Ecto neural progenitor cell (in vitro differentiated cells): ENCODE data around the gene PGR.
"Not testable (repeated sequence)": the region's sequence is repeated elsewhere in the genome, so short reads cannot be mapped to it uniquely, and the experiment has no call there.

Experiments used
- DNase-seq: peaks from one replicate; pipeline ENCODE4 v3.0.0-alpha.2; 2018; ENCODE audit warnings: low spot score

The PGR gene

DNA sequence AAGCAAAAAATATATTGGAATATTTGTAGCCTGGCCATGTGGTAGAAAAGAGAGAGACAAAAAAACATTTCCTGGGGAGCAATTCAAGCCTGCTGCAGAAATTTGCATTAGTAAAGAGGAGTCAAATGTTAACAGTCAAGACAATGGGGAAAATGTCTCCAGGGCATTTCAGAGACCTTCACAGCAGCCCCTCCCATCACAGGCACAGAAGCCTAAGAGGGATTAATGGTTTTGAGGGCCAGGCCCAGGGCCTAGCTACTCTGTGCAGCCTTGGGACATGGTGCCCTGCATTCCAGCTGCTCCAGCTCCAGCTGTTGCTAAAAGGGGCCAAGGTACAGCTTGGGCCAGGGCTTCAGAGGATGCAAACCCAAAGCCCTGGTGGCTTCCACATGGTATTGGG, 46.8 kb downstream of the PGR start:
- DNase-seq: no peak

DNA sequence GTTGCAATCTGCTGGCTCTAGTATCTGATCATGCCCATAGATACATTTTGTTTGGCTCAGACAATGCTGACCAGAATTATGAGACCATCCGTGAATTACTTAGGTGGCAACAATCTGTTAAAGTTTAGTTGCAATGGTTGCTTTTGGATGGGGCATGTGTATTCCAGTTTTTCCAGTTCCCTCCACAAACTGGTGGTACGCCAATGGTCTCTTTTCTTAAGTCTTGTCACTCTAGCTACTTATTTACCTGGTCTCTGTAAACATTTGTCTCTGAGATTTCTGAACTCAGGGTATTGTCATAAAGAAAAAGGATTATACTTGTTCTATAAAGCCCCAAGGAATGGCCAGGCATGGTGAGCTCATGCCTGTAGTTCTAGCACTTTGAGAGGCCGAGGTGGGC, 65.9 kb downstream of the PGR start:
- DNase-seq: no peak

DNA sequence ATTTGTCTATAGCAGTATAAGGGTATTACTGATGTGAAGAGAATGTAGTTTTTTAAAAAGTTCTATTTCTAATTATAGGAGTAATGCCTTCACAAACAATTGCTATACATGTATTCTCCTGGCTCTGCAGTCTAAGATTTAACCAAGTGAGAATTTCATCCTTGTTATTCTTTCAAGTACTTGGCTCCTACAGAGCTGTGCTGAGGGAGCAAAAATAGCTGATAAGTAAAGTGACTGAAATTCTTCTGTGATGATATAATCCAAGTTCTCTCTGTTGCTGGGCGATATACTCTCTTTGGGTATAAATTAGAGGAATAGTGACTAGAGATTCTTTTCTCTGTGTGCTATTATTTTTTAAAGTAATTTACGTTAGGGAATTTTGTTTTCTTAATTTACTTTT, 68.0 kb downstream of the PGR start:
- no peak for DNase-seq

DNA sequence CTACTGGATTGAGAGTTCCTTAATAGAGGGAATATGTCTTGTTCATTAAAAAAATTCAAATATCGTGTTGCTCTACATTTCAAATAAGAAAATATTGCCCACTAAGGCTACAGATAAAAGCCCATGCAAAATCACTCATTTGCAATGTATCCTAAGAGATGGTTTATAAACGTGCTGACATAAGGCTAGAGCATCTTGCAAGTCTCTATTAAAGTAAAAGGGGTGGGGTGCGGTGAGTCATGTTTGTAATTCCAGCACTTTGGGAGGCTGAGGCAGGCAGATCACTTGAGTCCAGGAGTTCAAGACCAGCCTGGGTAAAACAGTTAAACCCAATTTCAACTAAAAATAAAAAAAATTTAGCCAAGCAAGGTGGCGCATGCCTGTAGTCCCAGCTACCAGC, 70.3 kb downstream of the PGR start:
- DNase-seq: no peak

DNA sequence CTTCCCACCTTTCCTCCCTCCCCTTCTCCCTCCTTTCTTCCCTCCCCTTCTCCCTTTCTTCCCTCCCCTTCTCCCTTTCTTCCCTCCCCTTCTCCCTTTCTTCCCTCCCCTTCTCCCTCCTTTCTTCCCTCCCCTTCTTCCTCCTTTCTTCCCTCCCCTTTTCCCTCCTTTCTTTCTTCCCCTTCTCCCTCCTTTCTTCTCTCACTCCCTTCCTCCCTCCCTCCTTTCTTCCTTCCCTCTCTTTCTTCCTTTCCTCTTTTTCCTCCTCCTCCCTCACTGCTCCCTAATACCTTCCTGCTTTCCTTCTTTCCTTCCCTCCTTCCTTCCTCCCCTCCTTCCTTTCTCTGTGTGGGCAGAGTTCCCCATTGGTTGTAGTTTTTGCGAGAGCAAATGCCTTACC, 76.1 kb downstream of the PGR start:
- no peak for DNase-seq

DNA sequence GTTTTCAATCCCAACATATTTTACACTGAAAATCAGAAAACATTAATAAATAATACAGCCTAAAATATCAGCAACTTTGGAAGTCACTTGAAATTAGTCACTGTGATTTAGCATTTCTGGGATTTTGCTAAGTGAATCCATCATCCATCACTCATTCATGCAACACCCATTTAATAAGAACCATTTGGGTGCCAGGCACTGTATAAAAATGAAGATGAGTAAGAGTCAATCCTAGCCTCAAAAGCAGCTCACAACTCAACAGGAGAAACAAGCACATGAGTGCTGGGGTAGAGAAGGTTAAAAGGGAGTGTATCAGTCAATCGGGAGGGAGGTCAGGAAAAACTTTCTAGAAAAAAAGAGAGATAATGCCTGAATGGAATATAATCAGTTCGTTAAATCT, 77.9 kb downstream of the PGR start:
- no peak for DNase-seq

DNA sequence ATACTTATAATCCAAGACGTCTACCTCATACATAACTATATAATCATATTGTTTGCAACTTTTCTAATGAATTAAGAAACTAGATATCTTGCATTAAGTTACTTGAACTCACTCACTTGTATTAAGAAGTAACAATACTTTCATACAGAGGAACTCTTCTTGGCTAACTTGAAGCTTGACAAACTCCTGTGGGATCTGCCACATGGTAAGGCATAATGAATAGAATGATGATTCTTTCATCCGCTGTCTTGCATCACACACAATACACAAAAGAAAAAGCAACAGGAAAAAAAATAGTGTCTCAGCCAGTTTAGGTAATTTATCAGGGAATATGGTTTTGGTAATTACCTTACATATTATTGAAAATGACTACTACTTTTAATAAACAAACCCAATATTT, 79.8 kb downstream of the PGR start:
- no peak for DNase-seq

DNA sequence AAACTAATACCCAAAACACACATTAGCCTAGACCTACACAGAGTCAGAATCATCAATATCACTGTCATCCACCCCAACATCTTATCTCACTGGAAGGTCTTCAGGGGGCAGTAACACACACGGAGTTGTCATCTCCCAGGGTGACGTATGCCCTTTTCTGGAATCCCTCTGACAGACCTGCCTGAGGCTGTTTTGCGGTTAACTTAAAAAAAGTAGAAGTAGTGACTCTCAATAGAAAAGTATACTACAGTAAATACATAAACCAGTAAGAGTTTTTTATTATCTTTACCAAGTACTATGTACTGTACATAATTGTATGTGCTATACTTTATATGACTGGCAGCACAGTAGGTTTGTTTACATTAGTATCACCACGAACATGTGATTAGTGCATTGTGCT, 80.5 kb downstream of the PGR start:
- no peak for DNase-seq

DNA sequence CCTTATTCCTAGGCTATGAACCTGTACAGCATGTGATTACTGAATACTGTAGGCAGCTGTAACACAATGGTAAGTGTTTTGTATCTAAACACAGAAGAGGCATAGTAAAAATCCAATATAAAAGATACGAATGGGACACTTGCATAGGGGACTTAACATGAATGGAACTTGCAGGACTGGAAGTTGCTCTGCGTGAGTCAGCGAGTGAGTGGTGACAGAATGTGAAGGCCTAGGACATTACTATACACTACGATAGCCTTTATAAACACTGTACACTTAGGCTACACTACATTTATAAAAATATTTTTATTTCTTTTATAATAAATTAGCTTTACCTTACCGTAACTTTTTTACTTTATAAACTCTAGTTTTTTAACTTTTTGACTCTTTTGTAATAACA, 81.1 kb downstream of the PGR start:
- DNase-seq: no peak

DNA sequence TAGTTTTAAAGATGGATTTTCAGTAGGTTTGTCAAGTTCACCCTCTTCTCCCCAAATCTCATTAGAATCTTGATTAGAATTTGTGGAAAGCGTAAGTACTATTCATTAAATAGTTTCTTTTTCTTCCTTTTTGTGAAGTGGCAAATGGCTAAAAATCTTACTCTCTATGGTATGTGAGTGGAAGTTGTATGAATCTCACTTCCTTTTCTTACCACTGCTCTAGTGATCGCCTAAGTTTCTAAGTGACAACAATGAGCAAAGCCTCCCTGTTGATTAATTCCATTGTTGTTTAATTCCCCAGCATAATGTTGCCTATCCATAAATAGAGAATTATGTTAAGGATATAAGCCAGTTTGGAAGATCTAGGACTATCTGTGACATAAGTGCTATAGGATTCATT, 82.7 kb downstream of the PGR start:
- DNase-seq: no peak

DNA sequence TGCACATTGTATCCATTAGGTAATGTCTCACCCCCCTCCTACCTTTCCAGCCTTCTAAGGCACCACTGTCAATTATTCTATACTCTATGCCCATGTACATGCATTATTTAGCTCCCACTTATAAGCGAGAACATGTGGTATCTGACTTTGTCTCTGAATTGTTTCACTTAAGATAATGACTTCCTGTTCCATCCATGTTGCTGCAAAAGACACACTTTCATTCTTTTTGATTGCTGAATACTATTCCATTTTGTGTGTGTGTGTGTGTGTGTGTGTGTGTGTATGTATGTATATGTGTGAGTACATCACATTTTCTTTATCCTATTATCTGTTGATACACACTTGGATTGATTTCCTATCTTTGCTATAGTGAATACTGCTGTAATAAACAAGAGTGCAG, 84.2 kb downstream of the PGR start:
- DNase-seq: no peak

DNA sequence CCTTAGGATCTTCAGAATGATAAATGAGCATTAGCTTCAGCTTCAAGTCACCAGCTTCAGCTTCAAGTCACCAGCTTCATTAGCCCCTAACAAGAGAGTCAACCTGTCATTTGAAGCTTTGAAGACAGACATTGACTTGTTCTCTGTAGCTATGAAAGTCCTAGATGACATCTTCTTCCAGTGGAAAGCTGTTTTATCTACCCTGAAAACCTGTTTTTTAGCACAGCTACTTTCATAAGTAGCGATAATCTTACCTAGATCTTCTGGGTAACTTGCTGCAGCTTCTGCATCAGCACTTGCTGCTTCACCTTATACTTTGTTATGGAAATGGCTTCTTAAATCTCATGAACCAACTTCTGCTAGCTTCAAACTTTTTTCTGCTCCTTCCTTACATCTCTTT, 85.7 kb downstream of the PGR start:
- no peak for DNase-seq

DNA sequence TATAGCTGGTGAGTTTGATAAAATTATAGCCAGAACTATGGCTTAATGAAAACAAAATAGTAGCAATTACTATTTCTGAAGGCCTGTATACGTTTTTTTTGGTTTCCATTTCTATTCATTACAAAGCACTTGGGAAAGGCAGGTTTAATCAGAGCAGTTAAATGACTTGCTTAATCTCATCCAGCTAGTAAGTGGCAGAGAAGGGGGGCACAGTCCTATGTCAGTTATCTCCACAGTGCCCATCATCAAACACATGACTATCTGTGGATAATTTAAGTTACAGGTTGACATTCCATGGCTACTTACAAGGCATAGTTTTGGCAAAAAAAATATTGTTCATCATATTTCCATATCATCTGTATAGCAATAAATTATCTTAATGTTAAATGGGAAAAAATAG, 93.7 kb downstream of the PGR start:
- no peak for DNase-seq

DNA sequence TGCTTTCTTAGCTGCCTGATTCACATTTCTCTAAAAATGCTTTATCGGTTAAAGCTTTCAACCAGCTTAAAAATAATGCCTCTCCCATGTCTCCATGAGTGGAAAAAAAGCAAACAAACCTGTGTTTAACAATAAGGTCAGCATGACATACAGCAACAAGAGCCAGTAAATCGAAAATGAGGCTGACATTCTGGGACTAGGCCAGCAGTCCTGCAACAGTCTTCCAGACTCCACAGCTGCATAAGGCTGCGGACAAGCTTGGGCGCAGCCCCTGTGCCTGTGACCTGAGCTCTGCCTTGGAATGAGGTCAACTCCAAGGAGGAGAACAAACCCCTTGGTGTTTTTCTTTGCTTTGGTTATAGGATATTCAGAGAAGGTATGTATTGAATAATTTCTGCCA, 95.5 kb downstream of the PGR start:
- DNase-seq: no peak

DNA sequence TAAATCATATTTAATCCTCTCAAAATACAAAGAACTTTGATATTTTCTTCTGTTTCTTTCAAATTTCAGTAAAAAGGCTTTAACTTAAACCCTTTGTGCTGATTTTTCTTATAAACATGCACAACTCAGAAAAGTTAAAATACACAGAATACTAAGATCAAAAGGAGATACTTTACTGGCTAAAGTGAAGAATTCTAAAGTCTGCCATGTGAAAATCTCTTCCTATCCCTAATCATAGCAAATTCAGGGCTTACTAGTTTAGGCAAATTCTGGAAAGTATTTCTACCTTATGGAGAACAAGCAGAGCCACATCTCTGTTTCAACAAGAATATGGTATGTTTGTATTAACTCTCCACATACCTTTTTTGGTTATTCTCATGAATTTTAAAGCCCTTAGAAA, 96.6 kb downstream of the PGR start:
- no peak for DNase-seq

DNA sequence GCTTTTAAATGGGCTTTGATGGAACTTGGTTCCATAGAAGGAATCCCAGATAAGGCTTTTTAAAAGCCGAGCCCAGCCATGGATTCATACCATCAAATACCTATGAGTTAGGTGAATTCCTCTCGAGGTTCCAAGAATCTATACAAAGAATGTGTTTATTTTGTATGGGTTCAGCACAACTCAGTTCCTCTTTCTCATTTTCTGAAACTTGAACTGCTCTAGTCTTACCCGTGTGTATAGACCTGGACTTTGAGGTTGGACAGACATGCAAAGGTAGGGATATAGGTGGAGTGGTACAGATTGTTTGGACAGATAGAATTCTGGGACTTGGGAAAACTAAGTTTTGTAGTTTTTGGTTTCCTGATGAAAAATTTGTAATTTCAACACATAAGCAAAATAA, 97.9 kb downstream of the PGR start:
- DNase-seq: no peak

DNA sequence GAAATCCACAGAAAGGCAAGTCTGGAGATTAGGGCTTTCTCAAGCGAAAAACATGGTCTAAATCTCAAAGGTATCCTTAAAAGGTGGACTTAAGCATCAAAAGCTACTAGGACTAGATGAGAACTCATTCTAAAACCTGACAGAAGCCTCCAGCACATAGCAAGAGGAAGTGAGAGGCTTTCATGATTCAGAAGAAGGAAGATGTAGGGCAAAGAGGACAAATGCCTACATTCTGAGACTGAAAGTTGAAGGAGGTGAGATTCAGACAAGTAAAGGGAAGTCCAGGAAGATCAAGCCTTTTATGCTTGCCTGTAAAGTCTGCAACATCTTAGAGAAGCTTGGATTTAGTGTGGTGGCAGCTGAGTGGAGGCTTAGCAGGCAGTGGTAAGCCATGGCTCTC, 98.9 kb downstream of the PGR start:
- no peak for DNase-seq

DNA sequence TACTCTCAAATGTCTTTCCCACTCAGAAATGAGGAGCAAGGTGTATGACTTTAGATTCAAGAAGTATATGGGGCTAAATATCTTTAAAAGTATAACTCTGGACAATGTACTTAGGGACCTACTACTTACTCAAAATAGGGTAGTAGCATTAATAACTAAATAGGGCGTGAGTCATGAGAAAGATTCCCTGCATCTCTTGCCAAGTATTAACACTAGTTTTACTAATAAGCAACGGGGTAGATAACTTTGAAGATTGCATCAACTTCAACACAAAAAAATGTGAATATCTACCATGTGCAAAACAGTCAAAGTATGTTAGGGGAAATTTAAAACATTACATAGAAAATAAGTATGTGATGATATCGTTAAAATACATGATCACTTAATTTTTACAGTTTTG, 99.6 kb downstream of the PGR start:
- no peak for DNase-seq

DNA sequence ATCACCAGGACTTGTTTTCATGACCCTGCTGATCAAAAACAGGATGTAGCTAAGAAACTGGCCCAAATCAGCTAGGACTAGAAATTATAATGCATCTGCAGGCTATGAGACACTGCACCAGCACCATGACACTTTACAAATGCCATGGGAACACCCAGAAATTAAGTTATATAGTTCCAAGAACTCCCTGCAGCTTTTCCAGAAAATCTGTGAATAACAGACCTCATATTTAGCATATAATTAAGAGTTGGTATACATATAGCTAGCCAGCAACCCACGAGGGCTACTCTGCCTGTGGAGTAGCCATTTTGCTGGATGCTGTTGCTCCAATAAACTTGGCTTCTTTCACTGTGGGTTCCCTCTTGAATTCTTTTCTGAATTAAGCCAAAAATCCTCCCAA, 101.0 kb downstream of the PGR start:
- no peak for DNase-seq

DNA sequence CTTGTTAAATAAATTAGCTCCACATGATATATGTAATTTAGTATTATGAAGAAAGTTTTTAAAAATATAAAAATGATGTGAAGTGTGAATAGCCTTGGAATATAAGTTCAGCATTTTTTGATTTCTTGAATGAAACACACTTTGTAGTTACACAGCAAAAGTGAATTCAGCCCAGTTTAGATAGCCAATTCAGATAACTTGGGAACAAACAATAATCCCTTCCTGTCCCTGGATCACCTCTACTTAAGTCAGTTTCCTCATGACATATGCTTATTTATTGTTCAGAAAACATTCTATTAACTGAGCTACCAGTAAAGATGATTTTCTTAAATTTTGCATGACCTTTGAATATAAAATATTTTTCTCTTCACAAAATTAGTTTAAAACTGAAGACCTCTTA, 107.4 kb downstream of the PGR start:
- no peak for DNase-seq

DNA sequence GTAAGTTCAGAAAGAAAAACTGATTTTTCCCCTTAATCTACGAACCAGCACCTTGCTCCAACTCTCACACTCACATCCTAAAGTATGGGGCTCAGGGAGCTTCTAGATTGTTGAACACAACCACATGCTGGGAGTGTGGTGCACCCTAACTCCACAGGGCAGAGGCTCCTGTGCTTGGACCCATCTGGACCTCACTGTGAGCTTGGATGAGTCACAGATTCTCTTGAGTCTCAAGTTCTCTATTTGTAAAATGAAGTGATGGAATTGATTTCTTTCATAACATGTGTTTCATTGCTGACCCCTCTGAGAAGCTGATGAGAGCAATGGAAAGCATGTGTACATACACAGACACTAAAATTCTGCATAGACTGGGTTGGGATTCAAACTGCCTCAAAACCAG, 109.7 kb downstream of the PGR start:
- DNase-seq: no peak

DNA sequence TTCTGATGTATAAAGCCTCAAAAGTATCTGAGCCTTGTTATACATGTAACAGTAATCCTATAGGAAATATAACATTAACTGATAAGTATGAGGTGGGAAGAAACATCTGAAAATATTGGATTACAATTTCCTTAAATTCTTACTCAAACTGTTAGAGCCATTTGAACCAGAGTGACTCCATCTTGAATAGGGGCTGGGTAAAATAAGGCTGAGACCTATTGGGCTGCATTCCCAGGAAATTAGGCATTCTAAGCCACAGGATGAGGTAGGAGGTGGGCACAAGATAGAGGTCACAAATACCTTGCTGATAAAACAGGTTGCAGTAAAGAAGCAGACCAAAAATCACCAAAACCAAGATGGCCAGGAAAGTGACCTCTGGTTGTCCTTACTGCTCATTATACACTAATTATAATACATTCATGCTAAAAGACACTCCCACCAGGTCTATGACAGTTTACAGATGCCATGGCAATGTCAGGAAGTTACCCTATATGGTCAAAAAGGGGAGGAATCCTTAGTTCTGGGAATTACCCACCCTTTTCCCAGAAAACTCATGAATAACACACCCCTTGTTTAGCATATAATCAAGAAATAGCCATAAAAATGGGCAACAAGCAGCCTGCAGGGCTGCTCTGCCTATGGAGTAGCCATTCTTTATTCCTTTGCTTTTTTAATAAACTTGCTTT, 114.9 kb downstream of the PGR start:
- DNase-seq: no peak

DNA sequence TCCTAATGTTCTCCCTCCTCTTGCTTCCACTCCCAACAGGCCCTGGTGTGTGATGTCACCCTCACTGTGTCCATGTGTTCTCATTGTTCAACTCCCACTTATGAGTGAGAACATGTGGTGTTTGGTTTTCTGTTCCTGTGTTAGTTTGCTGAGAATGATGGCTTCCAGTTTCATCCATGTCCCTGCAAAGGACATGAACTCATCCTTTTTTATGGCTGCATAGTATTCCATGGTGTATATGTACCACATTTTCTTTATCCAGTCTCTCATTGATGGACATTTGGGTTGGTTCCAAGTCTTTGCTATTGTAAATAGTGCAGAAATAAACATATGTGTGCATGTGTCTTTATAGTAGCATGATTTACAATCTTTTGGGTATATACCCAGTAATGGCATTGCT, 115.9 kb downstream of the PGR start:
- not testable (repeated sequence) for DNase-seq

DNA sequence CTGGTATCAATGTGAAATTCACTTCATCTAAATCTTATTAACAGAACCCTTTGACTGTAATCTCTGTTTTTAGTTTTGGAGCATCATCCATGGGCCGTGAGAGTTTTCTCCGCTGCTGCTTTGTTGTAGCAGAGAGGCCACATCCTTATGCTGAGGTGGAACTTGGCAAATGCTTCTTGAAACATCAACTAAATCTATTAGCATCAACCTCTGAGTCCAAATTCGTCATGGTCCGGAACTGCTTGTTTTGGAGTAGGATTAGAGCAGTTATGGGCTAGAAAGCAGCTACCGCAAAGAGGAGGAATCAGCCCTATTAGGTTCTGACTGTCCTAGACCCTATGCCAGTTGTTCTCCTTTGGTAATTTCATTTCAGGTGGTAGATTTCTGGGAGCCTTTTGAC, 117.7 kb downstream of the PGR start:
- no peak for DNase-seq

DNA sequence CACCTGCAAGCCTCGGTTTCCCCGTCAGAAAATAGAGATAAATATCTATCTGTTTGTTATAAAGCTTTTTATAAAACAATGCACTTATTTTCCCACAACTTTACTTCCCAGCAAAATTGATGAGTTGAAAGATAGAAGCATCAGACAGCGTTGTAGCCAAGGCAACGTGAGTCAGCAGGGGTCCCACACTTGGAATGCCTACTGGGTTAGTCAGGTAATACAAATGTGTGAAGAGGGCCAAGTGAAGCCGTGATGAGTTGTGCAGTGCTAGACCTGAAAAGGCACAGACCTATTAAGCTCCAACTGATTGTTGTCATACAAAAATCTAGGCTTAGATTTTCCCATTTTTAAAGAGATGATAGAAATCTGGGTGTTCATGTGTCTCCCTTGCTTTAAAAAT, 118.7 kb downstream of the PGR start:
- DNase-seq: no peak
